Body of pancreas (tissue), 4 donors: Measurements from ENCODE around the gene FTH1. TPM values are rescaled to one million over a fixed set of nuclear protein-coding genes. Genes with fewer than 3 reads are reported as not detected.
A peak's percentile ranks its signal among the peaks of the same experiment; 100 is the strongest.

Source experiments
- ATAC-seq: fragments of 150-250 bp; one replicate; pipeline ENCODE4 v1.9.1; 2016
- DNase-seq, 4 donors: peaks; one replicate each; pipeline ENCODE4 v3.0.0-alpha.2; 2019
- H3K27ac ChIP-seq, 4 donors: fragments of 200-600 bp; sonication (generic); 1 replicate in 3 of 4; 2 replicates in 1 of 4; pipeline versions ENCODE4 v1.5.1 to v1.6.1; 2016 to 2019; ENCODE audit warnings: mild to moderate bottlenecking in 1 of 4, mixed read lengths in 1 of 4, moderate library complexity in 1 of 4
- H3K27me3 ChIP-seq, 2 donors: fragments of 200-600 bp; sonication (generic); one replicate each; pipeline ENCODE4 v1.6.0; 2016; ENCODE audit warnings: mild to moderate bottlenecking in 1 of 2
- H3K36me3 ChIP-seq, 2 donors: fragments of 200-600 bp; sonication (generic); replicated peaks in 1 of 2; 2 replicates each; pipeline ENCODE4 v1.5.1; 2016; ENCODE audit warnings: low read depth in 2 of 2; ENCODE audit not compliant: insufficient read depth in 1 of 2
- H3K4me1 ChIP-seq: fragments of 200-600 bp; sonication (generic); one replicate; pipeline ENCODE4 v1.6.0; 2016
- H3K4me3 ChIP-seq, 2 donors: fragments of 200-600 bp; sonication (generic); 1 replicate in 1 of 2; 2 replicates in 1 of 2; pipeline ENCODE4 v1.5.1; 2016 to 2019
- H3K9me3 ChIP-seq, 3 donors: fragments of 200-600 bp; sonication (generic); 1 replicate in 2 of 3; 2 replicates in 1 of 3; pipeline ENCODE4 v1.5.1; 2016
- POLR2A ChIP-seq, 3 donors: fragments of 450-650 bp; IDR thresholded peaks; one replicate each; pipeline ENCODE4 v1.6.1; 2016; ENCODE audit warnings: antibody characterized with exemption in 3 of 3, mild to moderate bottlenecking in 2 of 3
- WGBS, 2 donors: methylation state at CpG; one replicate each; pipeline ENCODE4 v1.1.5; 2017; 5-methylcytosine and 5-hydroxymethylcytosine counted together
- intact Hi-C: fragments of 100-400 bp; cut with DNase I; formaldehyde crosslinking; loops from one replicate; pipeline ENCODE4 v1.15.1; 2023
- total RNA-seq, 2 donors: library from RNA; depleted of rRNA; stranded (reverse); fragments of >200 nt; gene quantifications; one replicate each; pipeline ENCODE4 v1.1.0, GENCODE V29; 2016
- TF ChIP-seq, protein P1 (sequence below), 7 experiments: fragments of 450-650 bp in 4 of 7; fragments of 200-600 bp in 3 of 7; sonication (generic) in 3 of 7; IDR thresholded peaks; one replicate each; pipeline ENCODE4 v1.5.1; 2016 to 2019; ENCODE audit warnings: antibody characterized with exemption in 7 of 7

Gene FTH1
- total RNA-seq, 2 donors from 2014 or later, result 1,333 to 1,363 TPM

DNA sequence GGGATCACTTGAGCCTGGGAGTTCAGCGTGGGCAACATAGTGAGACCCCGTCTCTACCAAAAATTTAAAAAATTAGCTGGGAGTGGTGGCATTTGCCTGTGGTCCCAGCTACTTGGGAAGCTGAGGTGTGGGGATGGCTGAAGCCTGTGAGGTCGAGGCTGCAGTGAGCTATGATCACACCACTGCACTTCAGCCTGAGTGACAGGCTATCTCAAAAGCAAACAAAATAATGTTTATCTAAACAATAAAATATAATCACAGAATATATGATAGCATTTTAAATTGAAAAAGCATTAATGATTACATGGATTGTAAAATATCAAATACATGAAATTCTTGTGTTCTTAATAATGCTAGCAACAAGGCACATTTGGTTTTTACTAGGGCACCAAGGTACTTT, 14.6 kb downstream of the FTH1 start:
- Histone ChIP-seq H3K27ac (no peak overlapping the region), H3K4me3 (no peak overlapping the region), H3K9me3 (no peaks in the 10 kb centered on the region), H3K4me1 (peaks cover 34% of the 10 kb centered on the region), H3K36me3 (no peaks in the 10 kb centered on the region), H3K27me3 (no peaks in the 10 kb centered on the region)
- ATAC-seq (no peak), DNase-seq (no peak)
- intact Hi-C loops, result no loop called here
- no peak for TF ChIP-seq POLR2A (IDR thresholded peaks at IDR 0.05)
- TF ChIP-seq, protein P1, sequence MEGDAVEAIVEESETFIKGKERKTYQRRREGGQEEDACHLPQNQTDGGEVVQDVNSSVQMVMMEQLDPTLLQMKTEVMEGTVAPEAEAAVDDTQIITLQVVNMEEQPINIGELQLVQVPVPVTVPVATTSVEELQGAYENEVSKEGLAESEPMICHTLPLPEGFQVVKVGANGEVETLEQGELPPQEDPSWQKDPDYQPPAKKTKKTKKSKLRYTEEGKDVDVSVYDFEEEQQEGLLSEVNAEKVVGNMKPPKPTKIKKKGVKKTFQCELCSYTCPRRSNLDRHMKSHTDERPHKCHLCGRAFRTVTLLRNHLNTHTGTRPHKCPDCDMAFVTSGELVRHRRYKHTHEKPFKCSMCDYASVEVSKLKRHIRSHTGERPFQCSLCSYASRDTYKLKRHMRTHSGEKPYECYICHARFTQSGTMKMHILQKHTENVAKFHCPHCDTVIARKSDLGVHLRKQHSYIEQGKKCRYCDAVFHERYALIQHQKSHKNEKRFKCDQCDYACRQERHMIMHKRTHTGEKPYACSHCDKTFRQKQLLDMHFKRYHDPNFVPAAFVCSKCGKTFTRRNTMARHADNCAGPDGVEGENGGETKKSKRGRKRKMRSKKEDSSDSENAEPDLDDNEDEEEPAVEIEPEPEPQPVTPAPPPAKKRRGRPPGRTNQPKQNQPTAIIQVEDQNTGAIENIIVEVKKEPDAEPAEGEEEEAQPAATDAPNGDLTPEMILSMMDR (IDR thresholded peaks at IDR 0.05), result no peak
- WGBS, 2 donors, result 72 to 78% methylated on average over 3 of the region's 3 CpGs

DNA sequence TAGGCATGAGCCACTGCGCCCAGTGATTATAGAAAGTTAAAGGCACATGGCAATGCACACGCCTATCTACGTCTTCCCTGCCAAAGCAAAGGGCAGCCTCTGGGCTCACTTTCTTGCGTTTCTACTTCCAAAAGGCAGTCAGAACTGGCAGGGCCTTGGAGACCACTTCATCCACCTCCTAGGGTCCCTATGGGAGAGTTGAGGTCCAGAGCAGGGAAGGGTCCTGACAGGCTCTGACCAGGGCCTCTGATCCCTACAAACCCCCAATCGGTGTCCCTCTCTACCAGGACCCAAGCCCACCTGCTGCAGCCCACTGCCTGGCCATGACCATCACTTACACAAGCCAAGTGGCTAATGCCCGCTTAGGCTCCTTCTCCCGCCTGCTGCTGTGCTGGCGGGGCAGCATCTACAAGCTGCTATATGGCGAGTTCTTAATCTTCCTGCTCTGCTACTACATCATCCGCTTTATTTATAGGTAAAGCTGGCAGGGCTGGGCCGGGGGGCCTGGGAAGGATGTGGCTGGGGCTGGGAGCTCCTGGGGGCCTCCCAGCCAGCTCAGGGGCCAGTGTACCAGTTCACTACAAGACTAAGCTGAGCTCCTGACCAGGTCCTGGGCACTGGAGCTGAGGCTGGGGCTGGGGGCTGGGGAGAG, 15.8 kb downstream of the FTH1 start:
- WGBS, 2 donors, result 92% methylated on average over 11 of the region's 11 CpGs
- peaks cover 41% of the 10 kb centered on the region for H3K4me1 ChIP-seq
- no peak overlapping the region for H3K27ac ChIP-seq
- H3K27me3 ChIP-seq, result no peaks in the 10 kb centered on the region
- no peak for ATAC-seq
- intact Hi-C loops, result no loop called here
- no peak overlapping the region for H3K4me3 ChIP-seq
- no peaks in the 10 kb centered on the region for H3K36me3 ChIP-seq
- DNase-seq, result no peak
- no peaks in the 10 kb centered on the region for H3K9me3 ChIP-seq
- TF ChIP-seq, protein P1 (IDR thresholded peaks at IDR 0.05), result no peak
- no peak for TF ChIP-seq POLR2A (IDR thresholded peaks at IDR 0.05)

DNA sequence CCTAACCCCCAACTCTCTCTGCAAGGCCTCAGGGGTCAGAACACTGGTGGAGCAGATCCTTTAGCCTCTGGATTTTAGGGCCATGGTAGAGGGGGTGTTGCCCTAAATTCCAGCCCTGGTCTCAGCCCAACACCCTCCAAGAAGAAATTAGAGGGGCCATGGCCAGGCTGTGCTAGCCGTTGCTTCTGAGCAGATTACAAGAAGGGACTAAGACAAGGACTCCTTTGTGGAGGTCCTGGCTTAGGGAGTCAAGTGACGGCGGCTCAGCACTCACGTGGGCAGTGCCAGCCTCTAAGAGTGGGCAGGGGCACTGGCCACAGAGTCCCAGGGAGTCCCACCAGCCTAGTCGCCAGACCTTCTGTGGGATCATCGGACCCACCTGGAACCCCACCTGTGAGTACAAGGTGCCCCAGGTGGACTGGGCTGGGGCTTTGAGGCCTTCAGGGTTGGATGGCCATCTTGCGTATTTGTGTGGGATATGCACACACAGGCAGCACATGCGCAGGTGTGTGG, 17.3 kb downstream of the FTH1 start, which contains the start of gene BEST1:
TSS of gene BEST1 (plus strand) at position 317 of the 513 bp plus-strand sequence. CDS start 1,456 bp downstream, outside the sequence.
- TF ChIP-seq POLR2A (IDR thresholded peaks at IDR 0.05), result no peak
- TF ChIP-seq, protein P1 (IDR thresholded peaks at IDR 0.05), result no peak
- no peaks in the 10 kb centered on the region for H3K27me3 ChIP-seq
- no peaks in the 10 kb centered on the region for H3K9me3 ChIP-seq
- no peak within 1 kb of the TSS for H3K4me3 ChIP-seq
- peak within 1 kb of the TSS; percentile 52 to 68 (median 54) for H3K27ac ChIP-seq
- H3K4me1 ChIP-seq, result peaks cover 32% of the 10 kb centered on the region
- no peak for DNase-seq
- intact Hi-C loops, result no loop called here
- no peaks in the 10 kb centered on the region for H3K36me3 ChIP-seq
- WGBS, 2 donors, result 85 to 91% methylated on average over 6 to 8 of the region's 8 CpGs
- no peak for ATAC-seq

DNA sequence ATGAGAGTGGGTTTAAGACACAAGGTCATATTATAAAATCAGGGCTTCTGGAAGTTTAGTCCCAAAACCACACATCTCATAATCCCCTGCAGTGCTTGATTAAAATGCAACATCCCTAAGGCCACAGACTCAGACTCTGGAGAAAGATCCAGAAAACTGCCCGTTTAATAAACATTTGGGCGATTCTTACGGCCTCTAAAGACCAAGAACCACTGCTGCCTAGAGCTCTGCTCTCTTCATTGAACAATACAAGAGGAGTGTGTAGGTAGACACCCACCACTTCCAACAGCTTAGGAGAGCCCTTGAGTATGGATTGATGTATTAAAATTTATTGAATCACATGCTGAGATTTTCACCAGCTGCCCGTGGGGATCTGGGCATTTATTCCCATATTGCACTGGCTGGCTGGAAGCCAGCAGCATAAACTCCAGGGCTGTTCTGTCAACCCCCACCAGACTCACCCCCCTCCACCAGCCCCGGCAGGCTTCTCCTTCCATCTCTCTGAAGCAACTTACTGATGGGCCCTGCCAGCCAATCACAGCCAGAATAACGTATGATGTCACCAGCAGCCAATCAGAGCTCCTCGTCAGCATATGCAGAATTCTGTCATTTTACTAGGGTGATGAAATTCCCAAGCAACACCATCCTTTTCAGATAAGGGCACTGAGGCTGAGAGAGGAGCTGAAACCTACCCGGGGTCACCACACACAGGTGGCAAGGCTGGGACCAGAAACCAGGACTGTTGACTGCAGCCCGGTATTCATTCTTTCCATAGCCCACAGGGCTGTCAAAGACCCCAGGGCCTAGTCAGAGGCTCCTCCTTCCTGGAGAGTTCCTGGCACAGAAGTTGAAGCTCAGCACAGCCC, 18.0 kb downstream of the FTH1 start:
- H3K27ac ChIP-seq, result peak overlapping the region; percentile 52 to 68 (median 54)
- peaks cover 29% of the 10 kb centered on the region for H3K4me1 ChIP-seq
- ATAC-seq, result peak; percentile 83
- DNase-seq, result peak; percentile 77 to 90 (median 84)
- H3K36me3 ChIP-seq, result no peaks in the 10 kb centered on the region
- intact Hi-C loops, result loop anchor here (5.0 kb wide), 1 partner anchor 47 kb away; no protein-coding TSS in a partner anchor
- H3K4me3 ChIP-seq, result no peak overlapping the region
- H3K9me3 ChIP-seq, result no peaks in the 10 kb centered on the region
- no peaks in the 10 kb centered on the region for H3K27me3 ChIP-seq
- TF ChIP-seq, protein P1 (IDR thresholded peaks at IDR 0.05), result no peak
- TF ChIP-seq POLR2A (IDR thresholded peaks at IDR 0.05), result no peak
- WGBS, 2 donors, result 23 to 42% methylated on average over 8 to 9 of the region's 9 CpGs
